Activated CD8-positive, alpha-beta memory T cell treated with anti-CD3 and anti-CD28 coated beads, Interleukin-2, amount 50 U/mL, for 24 hours (primary cell): ENCODE data around the gene KLK15.
"Not testable (repeated sequence)": the region's sequence is repeated elsewhere in the genome, so short reads cannot be mapped to it uniquely, and the experiment has no call there.

ENCODE experiments used
- DNase-seq: peaks from one replicate; pipeline ENCODE4 v3.0.0-alpha.2; 2020; ENCODE audit errors: extremely low read depth

KLK15 gene

DNA sequence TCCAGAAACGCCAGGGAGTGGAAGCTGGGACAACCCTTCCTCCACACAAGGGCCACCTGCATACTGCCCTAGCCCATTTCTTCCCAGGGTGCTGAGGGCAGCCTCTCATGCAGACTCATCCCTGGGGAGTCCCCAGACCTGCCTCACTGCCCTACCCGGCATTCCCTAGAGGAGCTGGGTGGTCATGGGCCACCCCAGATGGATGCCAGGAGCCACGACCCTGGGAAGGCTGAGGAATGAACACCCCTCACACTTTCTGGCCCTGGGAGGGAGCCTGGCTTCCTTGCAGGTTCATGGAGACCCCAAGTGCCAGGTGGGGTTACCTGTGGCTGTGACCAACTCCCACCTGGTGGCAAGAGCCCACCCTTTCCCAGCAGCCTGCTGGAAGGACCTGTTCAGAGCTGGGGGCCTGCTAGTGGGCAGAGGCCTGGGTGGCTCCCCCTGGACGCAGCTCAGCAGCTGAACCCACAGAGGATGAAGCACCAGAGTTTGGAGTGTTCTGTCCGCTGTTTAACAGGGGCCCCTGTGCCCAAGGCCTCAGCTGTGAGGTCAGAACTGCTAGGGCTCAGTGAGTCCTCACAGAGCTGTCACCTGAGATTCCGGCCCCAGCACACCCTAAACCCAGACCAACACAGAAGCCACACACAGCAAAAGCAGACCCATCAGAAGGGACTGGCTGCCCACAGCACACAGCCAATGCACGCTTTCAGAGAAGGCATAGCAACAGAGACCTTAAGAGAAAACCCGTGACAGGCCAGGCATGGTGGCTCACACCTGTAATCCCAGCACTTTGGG, 36.5 kb downstream of the KLK15 start:
- DNase-seq, result no peak

DNA sequence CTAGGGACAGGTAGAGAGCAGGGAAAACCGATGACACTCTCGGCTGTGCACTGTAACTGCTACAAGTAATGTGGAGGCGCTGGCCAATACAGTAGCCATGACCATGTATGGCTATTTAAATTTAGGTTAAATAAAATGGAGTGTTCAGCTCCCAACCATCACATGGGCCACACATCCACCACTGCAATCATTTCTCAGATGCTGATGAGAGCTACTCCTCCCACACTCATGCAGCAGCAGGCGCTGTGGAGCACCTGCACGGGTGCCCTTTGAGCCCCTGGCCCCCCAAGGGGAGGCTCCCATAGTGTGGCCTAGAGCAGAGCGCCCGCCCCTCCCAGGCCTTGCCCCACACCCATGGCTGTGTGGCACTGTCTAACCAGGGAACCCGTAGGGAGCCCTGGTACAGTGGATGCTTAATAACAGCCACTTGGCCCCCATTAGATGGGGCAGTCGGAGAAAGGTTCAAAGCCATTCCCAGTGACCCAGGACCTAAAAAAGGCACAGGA, 37.2 kb downstream of the KLK15 start:
- DNase-seq, result no peak

DNA sequence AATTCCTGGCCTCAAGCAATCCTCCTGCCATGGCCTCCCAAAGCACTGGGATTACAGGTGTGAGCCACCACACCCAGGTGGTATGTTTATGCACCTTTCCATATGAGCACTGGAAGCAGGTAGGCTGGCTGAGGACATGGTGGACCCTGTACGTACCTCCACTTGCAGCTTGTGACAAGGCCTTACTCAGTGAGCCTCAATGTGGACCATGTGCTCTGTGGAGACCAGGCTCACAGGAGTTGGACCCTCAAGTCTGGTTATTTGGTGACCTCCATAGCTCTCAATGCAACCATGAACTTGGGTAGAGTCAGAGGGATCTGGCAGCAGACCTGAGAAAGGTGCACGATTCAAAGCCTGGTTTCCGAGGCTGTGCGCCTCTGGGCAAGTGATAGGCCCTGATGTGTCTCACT, 37.7 kb downstream of the KLK15 start:
- DNase-seq, result no peak

DNA sequence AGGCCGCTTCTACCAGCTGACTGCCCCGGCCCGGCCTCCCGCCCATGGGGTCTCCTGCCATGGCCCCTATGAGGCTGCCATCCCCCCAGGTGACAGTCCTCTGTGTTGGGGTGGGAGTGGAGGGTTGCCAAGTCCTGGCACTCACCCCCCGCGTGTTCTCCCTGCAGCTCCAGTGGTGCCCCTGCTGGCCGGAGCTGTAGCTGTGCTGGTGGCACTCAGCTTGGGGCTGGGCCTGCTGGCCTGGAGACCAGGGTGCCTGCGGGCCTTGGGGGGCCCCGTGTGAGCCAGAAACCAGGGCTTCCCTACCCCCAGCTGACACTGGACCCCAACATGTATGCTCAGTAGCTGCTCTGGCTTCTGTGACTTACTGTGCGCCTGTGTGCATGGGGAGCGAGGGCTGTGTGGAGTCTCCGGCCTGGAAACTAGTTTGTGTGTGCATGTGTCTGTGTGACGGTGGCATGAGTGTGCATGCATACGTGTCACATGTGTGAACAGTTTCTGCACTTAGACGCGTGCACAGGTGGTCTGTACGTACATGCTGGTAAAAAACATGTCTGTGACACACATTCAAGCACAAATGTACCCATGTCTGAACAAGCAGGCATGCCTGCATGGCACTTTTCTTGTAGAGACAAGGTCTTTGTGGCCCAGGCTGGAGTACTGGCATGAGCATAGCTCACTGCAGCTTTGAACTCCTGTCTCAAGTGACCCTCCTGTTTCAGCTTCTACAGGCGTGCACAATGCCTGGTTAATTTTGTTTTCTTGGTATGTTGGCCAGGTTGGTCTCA, 38.3 kb downstream of the KLK15 start:
- DNase-seq, result no peak

DNA sequence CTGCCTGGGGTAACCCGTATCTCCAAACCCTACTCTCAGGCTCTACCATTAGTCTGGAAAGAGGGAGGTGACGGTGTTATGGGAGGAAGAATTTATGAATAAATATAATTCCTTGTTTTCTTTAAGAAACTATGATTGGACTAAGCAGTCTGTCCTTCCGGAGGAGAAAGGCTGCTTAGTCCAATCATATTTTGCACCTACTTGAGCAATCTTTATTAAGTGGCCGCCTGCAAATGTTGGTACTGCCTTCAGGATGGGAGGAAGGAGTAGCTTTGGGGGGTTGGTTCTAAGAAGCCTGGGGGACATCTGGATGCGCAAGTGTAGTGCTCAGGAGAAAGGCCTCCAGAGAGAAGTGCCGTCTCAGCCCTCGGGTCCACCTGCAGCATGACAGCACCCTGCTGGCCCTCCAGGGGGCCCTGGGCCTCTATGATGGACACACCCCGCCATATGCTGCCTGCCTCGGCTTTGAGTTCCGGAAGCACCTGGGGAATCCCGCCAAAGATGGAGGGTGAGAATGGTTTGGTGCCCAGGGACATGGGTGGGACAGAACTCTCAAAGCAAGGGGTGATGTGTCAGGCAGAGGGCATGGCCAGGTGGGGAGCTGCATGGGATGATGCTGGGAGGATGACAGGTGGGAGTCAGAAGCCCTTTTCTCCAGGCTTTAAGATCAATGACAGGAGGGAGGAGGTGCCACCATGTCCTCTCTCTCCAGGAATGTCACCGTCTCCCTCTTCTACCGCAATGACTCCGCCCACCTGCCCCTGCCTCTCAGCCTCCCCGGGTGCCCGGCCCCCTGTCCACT, 39.1 kb downstream of the KLK15 start:
- DNase-seq, result no peak

DNA sequence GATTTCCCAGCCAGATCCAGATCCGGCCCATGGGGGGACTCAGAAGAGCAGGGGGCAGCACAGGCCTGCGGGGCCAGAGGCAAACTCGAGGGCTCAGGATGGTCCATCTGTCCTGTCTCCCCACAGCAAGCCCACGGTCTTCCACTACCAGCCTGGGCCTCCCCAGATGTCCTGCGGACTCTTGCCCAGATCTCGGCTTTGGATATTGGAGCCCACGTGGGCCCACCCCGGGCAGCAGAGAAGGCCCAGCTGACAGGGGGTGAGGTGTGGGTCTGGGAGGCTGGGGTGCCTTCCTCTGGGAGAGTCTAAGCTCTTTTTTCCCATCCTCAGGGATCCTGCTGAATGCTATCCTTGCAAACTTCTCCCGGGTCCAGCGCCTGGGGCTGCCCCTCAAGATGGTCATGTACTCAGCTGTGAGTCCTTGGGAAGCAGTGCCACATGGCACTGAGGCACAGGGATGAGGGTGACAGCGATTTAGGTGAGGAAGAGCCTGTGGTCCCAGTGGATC, 39.8 kb downstream of the KLK15 start:
- no peak for DNase-seq

DNA sequence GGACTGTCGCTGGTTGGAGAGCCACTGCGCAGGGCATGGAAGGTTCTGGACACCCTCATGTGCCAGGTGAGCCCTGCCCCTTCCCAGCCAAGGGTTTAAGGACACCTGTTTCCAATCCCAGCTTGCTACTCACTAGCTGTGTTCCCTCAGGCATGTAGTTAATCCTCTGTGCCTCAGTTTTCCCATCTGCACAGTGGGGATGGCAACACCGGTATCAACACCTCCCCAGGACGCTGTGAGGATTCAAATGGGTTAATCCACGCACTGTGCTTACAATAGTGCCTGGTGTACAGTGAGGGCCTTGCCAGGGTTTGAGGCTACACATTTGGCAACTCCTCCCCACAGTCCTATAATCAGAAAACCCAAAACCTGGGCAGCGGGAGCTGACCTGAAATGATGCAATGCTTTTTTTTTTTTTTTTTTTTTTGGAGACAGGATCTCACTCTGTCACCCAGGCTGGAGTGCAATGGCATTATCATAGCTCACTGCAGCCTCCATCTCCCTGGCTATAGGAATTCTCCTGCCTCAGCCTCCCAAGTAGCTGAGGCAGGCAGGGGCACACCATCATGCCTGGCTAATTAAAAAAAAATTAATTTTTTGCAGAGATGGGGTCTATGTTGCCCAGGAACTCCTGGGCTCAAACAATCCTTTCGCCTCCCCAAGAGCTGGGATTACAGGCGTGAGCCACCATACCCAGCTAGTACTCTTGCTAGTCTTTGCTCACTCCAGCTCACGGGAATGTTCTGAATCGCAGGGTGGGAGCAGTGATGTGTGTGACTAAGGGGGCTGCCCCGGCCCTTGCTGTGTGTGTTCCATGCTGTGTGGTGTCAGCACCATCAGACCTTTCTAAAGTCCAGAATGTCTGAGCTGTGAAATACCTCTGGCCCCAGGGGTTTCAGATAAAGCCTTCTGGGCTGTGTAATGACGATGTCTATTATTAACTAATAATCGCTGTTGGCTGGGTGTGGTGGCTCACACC, 40.8 kb downstream of the KLK15 start:
- DNase-seq, result no peak

DNA sequence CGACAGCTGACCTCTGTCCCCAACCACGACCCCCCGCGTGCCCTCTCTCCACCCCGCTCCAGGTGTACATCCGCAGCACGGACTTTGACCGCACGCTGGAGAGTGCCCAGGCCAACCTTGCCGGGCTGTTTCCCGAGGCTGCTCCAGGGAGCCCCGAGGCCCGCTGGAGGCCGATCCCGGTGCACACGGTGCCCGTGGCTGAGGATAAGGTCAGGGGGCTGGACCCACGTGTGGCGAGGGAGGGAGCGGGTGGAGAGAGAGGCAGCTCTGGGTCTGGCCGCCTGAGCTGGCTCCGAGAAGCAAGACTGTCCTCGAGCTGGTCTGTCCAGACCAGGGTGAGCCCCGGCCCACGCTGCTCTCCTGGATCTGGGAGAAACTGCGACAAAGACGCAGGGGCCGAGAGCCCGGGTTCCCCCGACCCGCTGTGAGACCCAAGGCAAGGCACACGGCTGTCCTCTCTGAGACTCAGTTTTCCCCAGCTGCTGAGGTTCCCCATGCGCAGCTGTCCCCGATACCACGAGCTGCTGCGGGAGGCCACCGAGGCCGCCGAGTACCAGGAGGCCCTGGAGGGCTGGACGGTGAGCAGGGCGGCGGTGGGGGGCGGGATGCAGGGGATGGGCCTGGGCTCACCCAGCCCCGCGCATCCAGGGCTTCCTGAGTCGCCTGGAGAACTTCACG, 41.6 kb downstream of the KLK15 start:
- DNase-seq, result no peak

DNA sequence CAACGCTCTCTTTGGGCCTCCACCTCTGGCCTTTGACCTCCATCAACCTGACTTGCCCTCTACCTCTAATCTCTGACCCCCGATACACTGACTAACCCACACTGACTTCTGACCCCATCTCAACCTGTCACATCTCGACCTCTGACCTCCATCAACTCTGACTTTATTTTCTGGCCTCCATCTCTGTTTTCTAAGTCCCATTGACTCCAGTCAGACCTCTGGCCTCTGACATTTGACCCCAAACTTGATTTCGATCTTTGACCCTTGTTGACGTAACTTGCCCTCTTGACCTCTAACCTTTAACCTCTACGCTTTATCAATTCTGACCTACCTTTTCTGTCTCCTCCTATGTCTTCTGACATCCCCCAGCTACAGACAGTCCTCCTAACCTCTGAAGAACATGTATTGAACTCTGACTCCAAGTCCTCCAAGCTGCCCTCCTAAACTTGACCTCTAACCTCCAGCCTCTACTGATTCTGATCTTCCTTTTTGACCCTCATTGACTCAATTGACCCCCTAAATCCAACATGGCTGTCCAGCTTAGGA, 42.4 kb downstream of the KLK15 start:
- no peak for DNase-seq

DNA sequence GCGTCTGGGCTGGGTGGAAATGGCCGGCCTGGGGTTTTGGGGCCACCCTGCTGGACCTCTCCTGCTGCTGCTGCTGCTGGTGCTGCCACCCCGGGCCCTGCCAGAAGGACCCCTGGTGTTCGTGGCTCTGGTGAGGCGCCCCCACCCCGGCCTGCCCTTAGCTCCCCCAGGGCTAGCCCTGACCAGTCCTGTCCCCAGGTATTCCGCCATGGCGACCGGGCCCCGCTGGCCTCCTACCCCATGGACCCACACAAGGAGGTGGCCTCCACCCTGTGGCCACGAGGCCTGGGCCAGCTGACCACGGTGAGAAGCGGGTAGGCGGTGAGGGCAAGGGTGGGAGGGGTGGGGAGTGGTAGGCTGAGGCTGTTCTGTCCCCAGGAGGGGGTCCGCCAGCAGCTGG, 43.0 kb downstream of the KLK15 start, which contains the start of gene ACP4:
Gene ACP4 (plus strand): TSS at position 20 of the 400 bp plus-strand sequence. CDS start 0 bp downstream, at position 20.
- DNase-seq, result no peak

DNA sequence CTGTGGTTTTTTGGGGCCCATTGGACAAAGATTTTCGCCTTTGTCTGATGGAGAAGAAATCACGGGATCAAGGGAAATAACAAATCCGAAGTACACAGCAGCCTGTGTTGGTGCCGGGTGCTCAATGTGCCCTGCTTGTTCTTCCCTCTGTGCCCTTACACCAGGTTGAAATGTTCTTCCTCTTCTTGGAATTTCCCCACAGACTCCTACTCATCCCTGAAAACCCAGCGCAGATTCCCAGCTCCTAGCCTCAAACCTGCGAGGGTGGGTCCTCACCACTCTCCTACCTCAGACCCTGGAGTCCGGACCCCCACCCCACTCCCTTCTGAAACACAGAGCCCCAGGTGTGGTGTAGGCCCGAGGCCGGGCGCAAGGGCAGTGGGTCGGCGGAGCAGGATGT, 48.0 kb downstream of the KLK15 start:
- no peak for DNase-seq

DNA sequence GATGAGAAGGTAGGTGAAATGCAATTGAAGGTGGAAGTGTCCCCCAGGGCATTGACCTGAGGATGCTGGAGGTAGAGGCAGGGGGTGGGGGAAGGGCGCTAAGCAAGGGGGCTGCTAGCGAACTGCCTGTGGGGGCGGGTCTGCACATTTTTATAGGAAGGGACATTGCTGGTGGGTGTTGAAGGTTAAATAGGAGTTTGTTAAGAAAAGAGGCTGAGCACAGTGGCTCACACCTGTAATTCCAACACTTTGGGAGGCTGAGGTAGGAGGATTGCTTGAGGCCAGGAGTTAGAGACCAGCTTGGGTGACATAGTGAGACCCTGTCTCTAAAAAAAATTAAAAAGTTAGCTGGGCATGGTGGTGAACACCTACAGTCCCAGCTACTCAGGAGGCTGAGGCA, 48.7 kb downstream of the KLK15 start:
- no peak for DNase-seq

DNA sequence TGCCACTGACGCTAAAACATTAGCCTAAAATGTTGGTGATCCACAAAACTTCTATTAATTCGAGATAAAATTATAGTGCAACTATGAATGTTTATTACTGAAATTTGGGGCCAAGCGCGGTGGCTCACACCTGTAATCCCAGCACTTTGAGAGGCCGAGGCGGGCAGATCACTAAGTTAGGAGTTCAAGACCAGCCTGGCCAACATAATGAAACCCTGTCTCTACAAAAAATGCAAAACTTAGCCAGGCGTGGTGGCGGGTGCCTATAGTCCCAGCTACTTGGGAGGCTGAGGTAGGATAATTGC, 49.6 kb downstream of the KLK15 start:
- not testable (repeated sequence) for DNase-seq

DNA sequence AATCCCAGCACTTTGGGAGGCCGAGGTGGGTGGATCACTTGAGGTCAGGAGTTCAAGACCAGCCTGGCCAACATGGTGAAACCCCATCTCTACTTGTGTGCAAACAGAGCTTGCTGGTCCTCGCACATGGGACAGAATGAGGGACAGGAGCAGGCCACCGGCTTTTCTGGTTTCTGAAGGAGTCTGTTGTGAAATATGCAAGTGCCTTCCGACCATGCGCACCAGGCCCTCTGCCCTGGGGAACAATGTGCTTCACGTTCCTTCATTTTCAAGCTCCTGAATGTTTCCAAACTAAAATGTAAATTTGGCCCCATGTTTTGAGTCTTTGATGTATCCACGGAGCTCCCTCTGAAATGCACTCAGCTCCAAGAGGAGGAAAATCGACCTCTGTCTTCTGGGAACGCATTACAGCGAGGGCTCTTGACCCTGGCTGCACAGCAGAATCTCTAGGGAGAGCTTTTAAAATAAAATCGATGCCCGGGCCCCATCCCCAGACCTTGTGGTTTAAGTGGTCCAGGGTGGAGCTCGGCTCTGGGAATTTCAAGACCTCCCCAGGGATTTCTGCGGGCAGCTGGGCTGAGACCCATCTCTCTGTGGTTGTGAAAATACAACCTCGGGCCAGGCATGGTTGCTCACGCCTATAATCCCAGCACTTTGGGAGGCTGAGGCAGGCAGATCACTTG, 52.5 kb downstream of the KLK15 start:
- DNase-seq, result no peak

DNA sequence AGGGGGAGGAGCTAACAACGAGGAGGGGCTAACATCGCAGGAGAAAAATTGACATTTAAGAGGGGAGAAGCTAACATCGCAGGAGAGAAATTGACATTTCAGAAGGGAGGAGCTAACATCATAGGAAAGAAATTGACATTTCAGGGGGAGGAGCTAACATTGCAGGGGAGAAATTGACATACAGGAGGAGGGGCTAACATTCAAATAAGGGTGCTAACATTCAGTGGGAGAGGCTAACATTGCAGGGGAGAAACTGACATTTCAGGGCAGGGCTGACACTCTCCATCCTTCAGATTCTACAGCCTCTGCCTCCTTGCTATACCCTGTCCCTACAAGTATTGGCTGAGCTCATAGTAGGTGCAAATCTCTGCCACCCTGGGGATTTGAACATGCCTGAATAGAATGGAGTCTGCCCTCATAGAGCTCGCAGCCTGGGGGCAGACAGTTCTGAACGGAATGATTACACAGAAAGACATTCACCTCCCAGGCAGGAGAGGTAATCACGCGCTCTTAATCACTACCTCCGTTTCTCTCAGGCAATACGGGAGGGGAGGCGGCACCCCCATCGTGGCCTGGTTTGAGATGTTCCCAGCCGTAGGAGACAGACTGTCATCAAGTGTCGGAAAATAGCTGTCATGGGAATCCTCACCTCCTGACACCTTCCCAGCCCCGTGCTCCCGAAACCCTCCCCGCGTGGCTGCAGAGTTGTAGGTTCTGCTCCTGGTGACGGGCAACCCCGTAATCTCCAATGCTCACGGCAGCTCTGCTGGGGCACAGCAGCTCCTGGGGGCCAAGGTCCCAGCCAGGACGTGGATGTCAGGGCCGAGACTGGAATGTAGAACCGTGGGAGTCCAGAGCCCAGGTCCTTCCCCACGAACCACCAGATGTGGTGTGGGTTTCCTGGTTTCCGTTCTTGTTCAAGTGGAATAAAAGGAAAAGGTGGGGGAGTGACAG, 53.6 kb downstream of the KLK15 start:
- no peak for DNase-seq

DNA sequence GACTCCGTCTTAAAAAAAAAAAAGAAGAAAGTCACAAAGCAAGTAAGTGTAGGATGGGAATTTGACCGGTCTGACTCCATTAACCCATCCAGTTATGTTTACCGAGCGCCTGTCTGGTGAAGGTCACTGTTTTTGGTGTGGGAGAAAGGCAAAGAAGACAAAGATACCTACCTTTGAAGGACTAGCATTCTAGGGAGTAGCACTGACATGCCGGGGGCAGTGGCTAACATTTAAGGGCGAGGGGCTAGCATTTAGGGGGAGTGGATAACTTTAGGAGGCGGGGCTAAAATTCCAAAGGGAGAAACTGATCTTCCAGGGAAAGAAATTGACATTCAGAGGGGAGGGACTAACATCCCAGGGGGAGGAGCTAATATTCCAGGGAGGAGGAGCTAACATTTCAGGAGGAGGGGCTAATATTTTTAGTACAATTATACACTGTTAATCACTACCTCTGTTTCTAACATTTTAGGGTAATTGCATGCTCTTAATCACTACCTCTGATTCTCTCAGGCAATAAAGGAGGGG, 54.4 kb downstream of the KLK15 start:
- no peak for DNase-seq

DNA sequence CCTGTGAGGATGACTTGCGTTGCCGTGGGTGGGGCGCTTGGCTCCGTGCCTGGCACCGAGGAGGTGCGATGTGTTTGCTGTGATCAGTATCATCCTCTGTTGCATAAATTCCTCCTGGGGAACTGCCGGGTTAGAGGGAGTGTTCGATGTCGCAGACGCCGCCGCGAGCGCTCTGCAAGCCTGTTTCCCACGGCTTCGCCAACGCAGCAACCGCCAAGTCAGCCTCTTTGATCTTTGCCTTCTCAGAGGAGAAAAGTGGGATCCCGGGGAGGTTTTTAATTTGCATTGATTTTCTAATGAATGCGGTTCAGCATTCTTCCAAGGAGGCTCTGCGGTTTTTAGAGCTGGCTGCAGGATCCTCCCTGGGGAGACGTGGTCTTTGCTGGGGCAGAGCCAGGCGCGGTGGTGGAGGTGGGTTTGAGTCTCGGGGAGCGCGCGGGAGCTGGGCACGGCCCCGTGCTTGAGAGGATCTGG, 55.5 kb downstream of the KLK15 start:
- DNase-seq, result no peak

DNA sequence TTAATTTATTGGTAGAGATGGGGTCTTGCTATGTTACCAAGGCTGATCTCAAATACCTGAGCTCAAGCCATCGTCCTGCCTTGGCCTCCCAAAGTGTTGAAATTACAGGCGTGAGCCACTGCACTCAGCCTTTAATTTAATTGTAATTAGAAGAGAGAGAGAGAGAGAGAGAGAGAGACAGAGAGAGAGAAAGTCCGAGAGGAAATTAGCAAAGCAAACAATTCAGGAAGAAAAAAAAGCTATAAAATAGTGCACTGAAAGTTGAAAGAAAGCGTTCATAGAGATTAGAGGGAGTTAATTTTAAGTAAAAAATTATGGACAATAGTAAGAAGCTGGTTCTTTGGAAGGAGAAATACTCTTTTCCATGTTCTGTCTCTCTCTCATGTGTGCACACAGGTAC, 56.1 kb downstream of the KLK15 start:
- DNase-seq, result no peak
